Measurements from ENCODE around the gene PADI1.
A peak's percentile ranks its signal among the peaks of the same experiment; 100 is the strongest.

The PADI1 gene

GRCh38 chr1:17245816-17246325 is 40.9 kb downstream of the PADI1 start:
- DNase-seq = no peak

DNA sequence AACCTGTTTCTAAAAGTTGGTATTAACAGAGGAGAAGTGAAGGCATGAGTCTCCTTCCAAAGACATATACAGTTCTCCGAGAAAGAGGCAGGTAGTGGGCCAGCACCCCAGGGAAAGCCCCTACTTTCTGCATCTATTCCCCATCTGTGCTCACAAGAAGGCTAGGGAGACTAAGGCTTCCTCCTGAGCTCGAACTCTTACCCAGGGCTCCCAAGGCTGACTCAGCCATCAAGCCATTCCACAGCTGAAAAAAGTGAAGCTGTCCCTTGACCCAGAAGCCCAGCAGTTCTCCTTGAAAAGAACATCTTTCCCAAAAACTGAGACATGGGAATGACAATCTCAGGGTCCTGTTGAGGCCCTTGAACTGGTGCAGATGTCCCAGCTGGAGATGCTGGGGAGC is 42.0 kb downstream of the PADI1 start:
- DNase-seq = no peak

- DNase-seq = no peak
Measured at GRCh38 chr1:17248781-17249180, 43.9 kb downstream of the PADI1 start, which contains the start of gene PADI3. Gene PADI3, plus strand, starts transcription at chr1:17249098. Its CDS starts 40 bp downstream, at chr1:17249138.

DNA sequence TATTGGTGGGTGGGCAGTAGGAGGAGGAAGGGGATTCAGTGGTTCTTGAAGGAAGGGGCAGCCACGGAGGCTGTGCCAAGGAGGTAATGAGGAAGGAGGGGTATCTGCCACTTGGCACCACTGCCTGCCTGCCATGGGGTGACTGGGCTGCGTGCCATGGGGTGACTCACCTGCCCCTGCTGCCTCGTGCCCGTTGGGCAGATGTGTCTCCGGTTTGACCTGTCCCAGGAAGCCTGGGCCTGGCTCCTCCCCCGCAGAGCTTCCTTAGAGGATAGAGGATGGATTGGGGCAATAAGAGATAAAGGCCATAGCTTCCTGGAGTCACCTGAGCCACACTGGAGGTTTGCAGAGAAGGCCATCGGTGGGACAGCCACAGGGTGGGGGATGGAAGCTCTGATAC is 45.7 kb downstream of the PADI1 start:
- no peak for DNase-seq

GRCh38 chr1:17251246-17251645 is 46.3 kb downstream of the PADI1 start:
- DNase-seq = no peak

DNA sequence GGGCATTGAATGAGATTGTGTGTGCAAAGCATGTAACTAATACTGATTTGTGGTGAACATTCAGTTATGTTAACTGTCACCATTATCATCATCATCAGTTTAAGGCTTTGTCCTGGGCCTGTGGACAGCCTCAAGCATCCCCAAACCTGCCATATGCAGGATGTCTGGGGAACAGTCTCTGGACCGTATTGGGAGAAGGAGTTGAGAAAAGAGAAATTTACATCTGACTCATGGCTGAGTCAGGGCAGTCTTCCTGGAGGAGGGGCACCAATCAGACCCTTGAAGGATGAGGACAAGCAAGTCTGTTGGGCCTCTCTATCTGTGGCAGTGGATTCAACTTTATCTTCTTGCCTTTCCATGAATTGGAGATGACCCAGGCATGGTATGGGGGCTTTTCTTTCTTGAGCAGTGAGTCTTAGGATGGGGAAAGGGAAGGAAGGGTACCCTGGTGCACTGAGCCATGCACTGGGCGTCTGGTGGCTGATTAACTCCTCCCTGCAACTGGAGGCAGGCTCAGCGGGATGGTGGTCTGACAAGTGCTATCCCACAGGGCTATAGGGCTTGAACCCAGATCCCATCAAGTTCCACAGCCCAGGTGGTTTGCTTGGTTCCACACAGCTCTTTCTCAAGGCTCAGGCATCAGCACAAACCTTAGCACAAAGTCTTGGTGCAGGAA is 46.9 kb downstream of the PADI1 start:
- DNase-seq = no peak

DNA sequence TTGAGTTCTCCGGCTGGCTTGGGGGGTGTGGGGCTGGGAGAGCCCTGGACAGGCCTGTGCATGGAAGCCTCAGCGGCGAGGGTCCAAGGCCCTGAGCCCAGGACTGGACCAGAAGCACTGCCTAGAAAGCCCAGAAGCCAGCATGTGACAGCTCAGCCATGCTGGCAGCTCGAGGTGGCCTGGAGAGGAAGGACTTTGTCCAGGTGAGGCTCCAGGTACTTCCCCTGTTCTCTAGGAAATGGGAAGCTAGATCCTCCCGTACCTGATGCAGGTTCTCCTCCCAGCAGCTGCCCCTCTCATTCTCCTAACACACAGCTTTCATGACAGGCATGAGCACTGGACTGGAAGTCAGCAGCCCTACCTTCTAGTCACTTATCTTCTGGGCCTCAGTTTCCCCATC is 50.4 kb downstream of the PADI1 start:
- no peak for DNase-seq

GRCh38 chr1:17258116-17258757 is 53.3 kb downstream of the PADI1 start:
- DNase-seq = no peak

- no peak for DNase-seq
Measured at GRCh38 chr1:17258758-17259130, 53.8 kb downstream of the PADI1 start.

DNA sequence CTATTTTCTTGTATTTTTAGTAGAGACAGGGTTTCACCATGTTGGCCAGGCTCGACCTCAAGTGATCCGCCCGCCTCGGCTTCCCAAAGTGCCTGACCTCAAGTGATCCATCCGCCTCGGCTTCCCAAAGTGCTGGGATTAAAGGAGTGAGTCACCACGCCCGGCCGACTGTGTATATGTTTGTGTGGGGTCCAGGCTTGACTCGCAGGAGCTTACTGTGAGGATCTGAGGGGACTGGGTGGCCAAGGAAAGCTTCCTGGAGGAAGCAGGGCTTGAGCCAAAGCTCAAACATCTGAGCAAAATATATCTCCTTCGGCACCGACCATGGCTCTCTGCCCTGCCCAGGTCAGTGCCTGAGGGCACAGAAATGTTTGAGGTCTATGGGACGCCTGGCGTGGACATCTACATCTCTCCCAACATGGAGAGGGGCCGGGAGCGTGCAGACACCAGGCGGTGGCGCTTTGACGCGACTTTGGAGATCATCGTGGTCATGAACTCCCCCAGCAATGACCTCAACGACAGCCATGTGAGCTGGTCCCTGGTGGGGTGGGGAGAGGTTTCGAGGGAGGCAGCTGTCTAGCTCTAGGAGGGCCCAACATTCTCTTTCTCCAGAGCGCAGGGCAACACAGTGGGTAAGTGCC is 54.4 kb downstream of the PADI1 start:
- no peak for DNase-seq

DNA sequence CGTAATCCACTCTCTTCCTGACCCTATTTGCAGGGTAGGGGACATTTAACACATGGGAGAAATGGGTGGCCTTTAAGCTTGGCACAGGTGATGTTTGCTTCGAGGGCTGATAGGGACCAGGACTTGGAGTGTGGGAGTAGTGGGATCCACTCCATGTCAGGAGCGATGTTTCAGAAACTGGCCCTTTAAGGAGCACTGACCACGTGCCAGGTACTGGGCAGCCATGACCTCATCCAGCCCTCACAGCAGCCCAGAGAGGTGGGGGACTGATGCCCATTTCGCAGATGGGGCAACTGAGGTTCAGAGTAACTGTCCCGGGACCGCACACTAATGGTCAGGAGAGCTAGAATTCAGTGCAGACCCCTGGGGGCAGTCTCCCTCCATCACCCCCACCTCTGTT is 55.3 kb downstream of the PADI1 start:
- no peak for DNase-seq

DNA sequence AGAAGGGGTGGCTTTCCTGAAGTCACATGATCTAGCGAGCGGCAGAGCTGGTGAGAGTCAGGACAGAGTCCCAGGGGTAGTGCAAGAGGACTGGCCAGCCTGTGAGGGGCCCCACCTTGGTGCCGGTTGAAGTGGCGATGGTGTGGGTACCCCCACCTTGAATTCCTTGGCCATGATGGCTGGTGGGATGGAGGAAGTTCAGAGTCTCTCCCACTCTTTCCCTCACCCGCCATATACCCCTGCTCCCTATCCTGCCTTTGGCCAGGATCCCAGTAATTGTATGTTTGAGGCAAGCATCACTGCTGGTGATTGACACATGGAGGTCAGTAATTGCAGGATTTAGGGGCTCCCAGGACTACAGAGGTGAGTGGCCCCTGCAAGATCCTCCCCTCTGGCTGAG is 55.8 kb downstream of the PADI1 start:
- DNase-seq = no peak

DNA sequence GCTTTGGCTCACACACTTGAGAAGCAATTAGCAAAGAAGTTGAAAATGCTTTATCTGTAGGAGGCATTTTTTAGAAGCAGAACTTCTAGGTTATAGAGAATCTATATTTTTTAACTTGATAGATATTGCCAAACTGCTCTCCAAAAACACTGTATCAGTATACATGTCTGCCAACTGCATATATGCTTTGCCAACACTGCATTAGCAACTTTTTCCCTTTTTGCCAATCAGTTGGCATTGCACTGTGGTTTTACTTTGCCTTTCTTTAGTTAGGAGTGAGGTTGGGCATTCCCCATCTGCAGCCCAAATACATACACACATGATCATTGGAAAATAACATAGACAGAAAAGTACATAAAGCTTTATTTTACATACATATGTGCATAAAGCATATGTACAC is 59.0 kb downstream of the PADI1 start:
- DNase-seq = no peak

DNA sequence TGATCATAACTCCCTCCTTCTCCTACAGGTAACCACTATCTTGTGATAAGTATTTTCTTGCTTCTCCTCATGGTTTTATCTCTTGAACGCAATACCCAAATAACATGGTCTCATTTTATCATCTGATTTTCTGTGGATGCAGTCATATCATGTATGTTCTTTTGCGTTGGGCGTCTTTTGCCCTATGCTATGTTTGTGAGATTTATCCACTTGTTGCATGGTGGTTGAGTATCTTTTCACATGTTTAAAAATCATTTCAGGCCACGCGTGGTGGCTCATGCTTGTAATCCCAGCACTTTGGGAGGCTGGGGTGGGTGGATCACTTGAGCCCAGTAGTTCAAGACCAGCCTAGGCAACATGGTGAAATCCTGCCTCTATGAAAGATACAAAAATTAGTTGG is 59.5 kb downstream of the PADI1 start:
- no peak for DNase-seq

DNA sequence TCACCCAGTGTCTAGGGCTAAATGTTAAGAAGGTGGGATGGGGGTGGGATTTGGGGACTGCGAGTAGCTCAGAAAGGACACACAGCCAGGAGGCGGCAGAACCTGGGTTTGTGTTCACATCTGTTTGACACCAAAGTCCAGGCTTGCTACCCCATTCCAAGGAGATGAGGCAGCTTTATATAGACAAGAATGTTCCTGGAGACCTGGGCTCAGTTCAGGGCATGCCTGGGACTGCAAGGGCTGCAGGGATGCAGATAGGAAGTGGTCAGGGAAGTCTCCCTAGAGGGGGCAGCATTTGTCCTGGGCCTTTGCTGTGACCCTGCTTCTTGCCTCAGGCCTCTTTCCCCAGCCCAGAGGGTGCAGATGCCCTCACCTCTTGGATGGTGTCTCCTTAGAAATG is 60.2 kb downstream of the PADI1 start:
- DNase-seq = no peak

- DNase-seq = no peak
Measured at GRCh38 chr1:17265950-17266349, 61.0 kb downstream of the PADI1 start.

GRCh38 chr1:17270891-17271765 is 66.2 kb downstream of the PADI1 start:
- DNase-seq = no peak

GRCh38 chr1:17272066-17272465 is 67.1 kb downstream of the PADI1 start:
- no peak for DNase-seq

DNA sequence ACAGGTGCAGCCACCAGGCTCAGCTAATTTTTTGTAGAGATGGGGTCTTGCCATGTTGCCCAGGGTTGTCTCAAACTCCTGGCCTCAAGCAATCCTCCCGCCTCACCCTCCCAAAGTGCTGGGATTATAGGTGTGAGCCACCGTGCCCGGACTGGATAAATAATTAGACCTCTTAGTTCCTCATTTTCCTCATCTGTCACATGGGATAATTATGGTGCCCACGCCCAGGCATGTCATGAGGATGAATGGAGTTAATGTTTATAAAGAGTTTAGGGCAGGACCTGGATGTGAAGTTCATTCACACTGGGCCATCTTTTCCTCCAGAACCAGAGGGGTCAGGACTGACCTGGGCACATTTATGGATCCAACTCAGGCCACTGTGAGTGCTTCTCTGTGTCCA is 67.7 kb downstream of the PADI1 start:
- no peak for DNase-seq

GRCh38 chr1:17273096-17273495 is 68.2 kb downstream of the PADI1 start:
- no peak for DNase-seq

DNA sequence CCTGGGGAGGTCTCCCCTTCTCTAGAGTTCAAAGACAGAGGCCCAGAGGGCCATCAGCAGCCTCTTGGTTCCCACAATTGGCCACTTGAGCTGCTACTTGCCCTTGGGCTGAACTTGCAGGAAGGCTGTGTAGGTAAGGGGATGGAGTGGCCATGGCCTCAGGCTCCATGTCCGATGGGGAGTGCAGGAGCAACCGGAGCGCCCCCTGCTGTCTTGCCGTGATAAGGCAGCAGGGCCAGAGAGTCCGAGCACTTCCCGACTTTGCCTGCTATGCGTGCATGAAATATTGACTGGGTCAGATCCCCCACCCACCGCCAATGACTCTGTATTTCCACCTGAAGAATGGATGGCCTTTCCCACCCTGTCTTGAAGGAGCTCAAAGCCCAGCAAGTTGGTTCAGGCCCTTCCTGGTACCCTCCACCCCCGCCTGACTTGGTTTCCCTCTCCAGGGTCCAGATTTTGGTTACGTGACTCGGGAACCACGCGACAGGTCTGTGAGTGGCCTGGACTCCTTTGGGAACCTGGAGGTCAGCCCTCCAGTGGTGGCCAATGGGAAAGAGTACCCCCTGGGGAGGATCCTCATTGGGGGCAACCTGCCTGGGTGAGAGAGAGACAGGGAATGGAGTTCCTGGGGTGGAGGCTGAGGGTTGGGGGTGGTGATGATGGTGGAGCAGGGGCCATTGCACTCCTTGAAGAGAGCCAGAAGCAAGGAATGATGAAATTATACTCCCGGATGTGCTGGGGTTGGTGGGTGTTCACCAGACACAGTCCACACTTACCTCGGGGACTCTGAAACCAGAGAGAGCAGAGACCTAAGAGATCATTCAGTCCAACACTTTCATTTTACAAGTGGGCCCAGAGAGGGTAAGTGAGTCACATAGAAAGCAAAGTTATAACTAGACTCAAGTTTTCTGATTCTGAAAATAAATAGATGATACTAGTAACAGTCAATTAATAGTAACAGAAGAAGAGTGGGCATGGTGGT is 69.5 kb downstream of the PADI1 start:
- no peak for DNase-seq

- peak; percentile 14 for DNase-seq
Measured at GRCh38 chr1:17276568-17276967, 71.6 kb downstream of the PADI1 start.

Measured in DMS 273 treated with DMSO at 0.1 percent for 48 hours (cell line).